Loucy (cell line): ENCODE results near the gene CCDC9.

Experiments used
- H2AFZ ChIP-seq: fragments of 200-600 bp; sonication (generic); 2 replicates; pipeline ENCODE4 v1.6.0; 2016; ENCODE audit warnings: antibody characterized with exemption, mild to moderate bottlenecking, low read length, moderate library complexity
- H3F3A ChIP-seq: fragments of 200-600 bp; 2 replicates; pipeline ENCODE4 v1.6.0; 2016; ENCODE audit warnings: antibody characterized with exemption, low read depth, mild to moderate bottlenecking
- H3K27me3 ChIP-seq: fragments of 200-600 bp; sonication (generic); 2 replicates; pipeline ENCODE4 v1.6.1; 2014; ENCODE audit warnings: low read length, mild to moderate bottlenecking; ENCODE audit not compliant: insufficient read depth, poor library complexity, severe bottlenecking
- H3K36me3 ChIP-seq: fragments of 200-600 bp; sonication (generic); 2 replicates; pipeline ENCODE4 v1.6.1; 2016; ENCODE audit warnings: low read length; ENCODE audit not compliant: insufficient read depth
- H3K4me1 ChIP-seq: fragments of 200-600 bp; sonication (generic); 2 replicates; pipeline ENCODE4 v1.5.1; 2014; ENCODE audit warnings: low read length, mild to moderate bottlenecking; ENCODE audit not compliant: insufficient read depth, poor library complexity, severe bottlenecking
- H3K4me2 ChIP-seq: fragments of 200-600 bp; sonication (generic); 2 replicates; pipeline ENCODE4 v1.6.0; 2014; ENCODE audit warnings: antibody characterized with exemption, low read length, low read depth, mild to moderate bottlenecking; ENCODE audit not compliant: poor library complexity, severe bottlenecking
- H3K4me3 ChIP-seq: fragments of 200-600 bp; sonication (generic); 2 replicates; pipeline ENCODE4 v1.5.1; 2014; ENCODE audit warnings: low read length, mild to moderate bottlenecking, mixed read lengths; ENCODE audit not compliant: poor library complexity, severe bottlenecking
- H3K79me2 ChIP-seq: fragments of 200-600 bp; sonication (generic); 2 replicates; pipeline ENCODE4 v1.6.1; 2014; ENCODE audit warnings: low read length; ENCODE audit not compliant: insufficient read depth
- H3K9ac ChIP-seq: fragments of 200-600 bp; sonication (generic); 2 replicates; pipeline ENCODE4 v1.6.0; 2014; ENCODE audit warnings: mild to moderate bottlenecking, low read depth, low read length, moderate library complexity; ENCODE audit not compliant: poor library complexity, severe bottlenecking
- H3K9me2 ChIP-seq: fragments of 200-600 bp; sonication (generic); replicated peaks from 2 replicates; pipeline ENCODE4 v1.6.1; 2016; ENCODE audit warnings: low read depth, low read length, mixed read lengths
- H3K9me3 ChIP-seq: fragments of 200-600 bp; sonication (generic); 2 replicates; pipeline ENCODE4 v1.6.1; 2014; ENCODE audit warnings: mild to moderate bottlenecking, antibody characterized with exemption, low read length, low read depth; ENCODE audit not compliant: insufficient read depth
- H4K20me1 ChIP-seq: fragments of 200-600 bp; sonication (generic); 2 replicates; pipeline ENCODE4 v1.6.0; 2014; ENCODE audit warnings: antibody characterized with exemption, low read length, mild to moderate bottlenecking; ENCODE audit not compliant: insufficient read depth, poor library complexity, severe bottlenecking
- CTCF ChIP-seq: fragments of 200-600 bp; sonication (generic); conservative IDR thresholded peaks from 2 replicates; pipeline ENCODE4 v1.5.1; 2014; ENCODE audit warnings: mild to moderate bottlenecking, antibody characterized with exemption, low read length
- EZH2phosphoT487 ChIP-seq: fragments of 200-600 bp; IDR thresholded peaks from 2 replicates; pipeline ENCODE4 v1.6.1; 2018; ENCODE audit warnings: antibody characterized with exemption, mild to moderate bottlenecking, moderate library complexity, borderline replicate concordance

CCDC9 gene

GRCh38 chr19:47312366-47313006 is 56.2 kb downstream of the CCDC9 start:
- H3K79me2 ChIP-seq: no peaks in the 10 kb centered on the region
- H3K4me1 ChIP-seq: peaks cover 7% of the 10 kb centered on the region
- no peak for TF ChIP-seq EZH2phosphoT487
- TF ChIP-seq CTCF: no peak
- no peak overlapping the region for H3K4me3 ChIP-seq
- no peak overlapping the region for H3K4me2 ChIP-seq
- H4K20me1 ChIP-seq: no peaks in the 10 kb centered on the region
- H2AFZ ChIP-seq: no peak overlapping the region
- H3F3A ChIP-seq: no peaks in the 10 kb centered on the region; the same call in 1 of the 2 replicates
- H3K9ac ChIP-seq: no peak overlapping the region
- no peaks in the 10 kb centered on the region for H3K27me3 ChIP-seq
- no peaks in the 10 kb centered on the region for H3K9me2 ChIP-seq
- no peaks in the 10 kb centered on the region for H3K9me3 ChIP-seq
- H3K36me3 ChIP-seq: no peaks in the 10 kb centered on the region

- Histone ChIP-seq H2AFZ (no peak overlapping the region), H3K27me3 (no peaks in the 10 kb centered on the region), H3F3A (no peaks in the 10 kb centered on the region; the same call in 1 of the 2 replicates), H3K9me2 (no peaks in the 10 kb centered on the region), H3K79me2 (no peaks in the 10 kb centered on the region), H3K9ac (no peak overlapping the region), H3K9me3 (no peaks in the 10 kb centered on the region), H3K4me2 (no peak overlapping the region), H3K4me1 (peaks cover 7% of the 10 kb centered on the region), H3K4me3 (no peak overlapping the region), H4K20me1 (no peaks in the 10 kb centered on the region), H3K36me3 (no peaks in the 10 kb centered on the region)
- no peak for TF ChIP-seq EZH2phosphoT487
- no peak for TF ChIP-seq CTCF
Observed at GRCh38 chr19:47313754-47314295, 57.5 kb downstream of the CCDC9 start.

GRCh38 chr19:47315125-47315821 is 58.9 kb downstream of the CCDC9 start:
- H3K4me1 ChIP-seq: peaks cover 7% of the 10 kb centered on the region
- no peaks in the 10 kb centered on the region for H4K20me1 ChIP-seq
- no peaks in the 10 kb centered on the region; the same call in 1 of the 2 replicates for H3F3A ChIP-seq
- H3K9ac ChIP-seq: no peak overlapping the region
- no peak overlapping the region for H3K4me3 ChIP-seq
- H3K36me3 ChIP-seq: no peaks in the 10 kb centered on the region
- H3K9me3 ChIP-seq: no peaks in the 10 kb centered on the region
- no peak for TF ChIP-seq CTCF
- no peak for TF ChIP-seq EZH2phosphoT487
- H2AFZ ChIP-seq: peak overlapping the region; percentile 5
- no peaks in the 10 kb centered on the region for H3K27me3 ChIP-seq
- H3K9me2 ChIP-seq: no peaks in the 10 kb centered on the region
- H3K79me2 ChIP-seq: no peaks in the 10 kb centered on the region
- H3K4me2 ChIP-seq: peak overlapping the region; percentile 35
